Activated T-cell treated with anti-CD3 and anti-CD28 coated beads, Interleukin-2, amount 50 U/mL, for 24 hours (primary cell): Measurements from ENCODE around the gene RHOC.
"Not testable (repeated sequence)": the region's sequence is repeated elsewhere in the genome, so short reads cannot be mapped to it uniquely, and the experiment has no call there.

Source experiments
- DNase-seq: peaks from one replicate; pipeline ENCODE4 v3.0.0-alpha.2; 2020
- H3K27ac Mint-ChIP-seq: 2 replicates; pipeline ENCODE4 v1.8.0; 2020; ENCODE audit warnings: mild to moderate bottlenecking, mixed read lengths
- H3K27me3 Mint-ChIP-seq: 2 replicates; pipeline ENCODE4 v1.8.0; 2020; ENCODE audit warnings: mixed read lengths
- H3K36me3 Mint-ChIP-seq: 2 replicates; pipeline ENCODE4 v1.8.0; 2020; ENCODE audit warnings: low read depth, mixed read lengths
- H3K4me1 Mint-ChIP-seq: 2 replicates; pipeline ENCODE4 v1.8.0; 2020; ENCODE audit warnings: low read depth, mixed read lengths
- H3K4me3 Mint-ChIP-seq: 2 replicates; pipeline ENCODE4 v1.8.0; 2020; ENCODE audit warnings: mild to moderate bottlenecking, moderate library complexity, mixed read lengths
- H3K9me3 Mint-ChIP-seq: 2 replicates; pipeline ENCODE4 v1.8.0; 2020; ENCODE audit warnings: mixed read lengths

RHOC gene

GRCh38 chr1:112706505-112707220, at the start of gene RHOC:
Gene RHOC, minus strand, starts transcription at chr1:112707127. Its CDS starts 3,328 bp downstream, at chr1:112703799.
- Mint-ChIP-seq H3K4me3 (peak within 1 kb of the TSS; percentile 68), H3K4me1 (peaks cover 61% of the 10 kb centered on the region), H3K27me3 (peaks cover 11% of the 10 kb centered on the region), H3K9me3 (no peaks in the 10 kb centered on the region), H3K36me3 (peaks cover 8% of the 10 kb centered on the region), H3K27ac (peak within 1 kb of the TSS; percentile 79)
- no peak for DNase-seq

DNA sequence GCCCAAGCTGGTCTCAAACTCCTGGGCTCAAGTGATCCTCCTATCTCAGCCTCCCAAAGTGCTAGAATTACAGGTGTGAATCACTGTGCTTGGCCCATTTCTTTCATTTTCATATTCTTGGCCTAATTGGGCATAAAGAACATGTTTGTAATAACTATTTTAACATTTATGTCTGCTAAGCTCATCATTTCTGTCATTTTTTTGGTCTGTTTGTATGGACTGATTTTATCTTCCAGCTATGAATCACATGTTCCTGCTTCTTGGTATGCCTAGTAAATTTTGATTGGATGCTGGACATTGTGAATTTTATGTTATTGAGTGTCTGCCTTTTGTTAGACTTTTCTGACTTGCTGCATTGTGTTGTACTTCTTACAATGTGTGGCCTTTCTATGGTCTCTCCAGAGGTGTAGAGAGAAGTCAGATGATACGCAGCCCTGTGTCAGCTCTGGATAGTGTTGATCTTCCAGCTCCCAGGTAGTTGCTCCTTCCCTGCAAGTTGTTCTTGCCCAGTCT, 47.2 kb upstream of the RHOC start:
- peaks cover 66% of the 10 kb centered on the region for H3K27me3 Mint-ChIP-seq
- no peak overlapping the region for H3K4me3 Mint-ChIP-seq
- peaks cover 10% of the 10 kb centered on the region for H3K9me3 Mint-ChIP-seq
- no peaks in the 10 kb centered on the region for H3K36me3 Mint-ChIP-seq
- no peak overlapping the region for H3K27ac Mint-ChIP-seq
- DNase-seq, result no peak
- no peaks in the 10 kb centered on the region for H3K4me1 Mint-ChIP-seq

DNA sequence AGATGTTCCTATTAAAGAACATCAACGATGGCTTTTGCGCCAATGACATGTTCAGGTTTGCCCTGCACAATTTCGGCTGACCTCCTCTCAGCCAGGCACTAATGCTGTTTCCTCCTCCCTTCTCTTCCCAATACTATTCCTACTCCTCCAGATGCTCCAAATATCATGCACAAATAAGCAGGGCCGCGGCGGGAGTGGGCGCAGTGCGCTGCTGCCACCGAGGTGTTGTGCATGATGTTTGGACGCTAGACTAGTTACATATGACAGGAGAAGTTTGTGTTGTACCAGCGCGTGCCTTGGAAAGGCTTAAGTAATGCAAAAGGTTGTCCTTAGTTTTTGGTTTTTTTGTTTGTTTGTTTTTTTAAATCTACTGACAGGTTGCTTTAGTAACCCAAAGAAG, 41.5 kb upstream of the RHOC start:
- peaks cover 64% of the 10 kb centered on the region for H3K27me3 Mint-ChIP-seq
- DNase-seq, result no peak
- H3K4me1 Mint-ChIP-seq, result peaks cover 12% of the 10 kb centered on the region
- H3K9me3 Mint-ChIP-seq, result no peaks in the 10 kb centered on the region
- no peak overlapping the region for H3K4me3 Mint-ChIP-seq
- H3K27ac Mint-ChIP-seq, result no peak overlapping the region
- no peaks in the 10 kb centered on the region for H3K36me3 Mint-ChIP-seq

DNA sequence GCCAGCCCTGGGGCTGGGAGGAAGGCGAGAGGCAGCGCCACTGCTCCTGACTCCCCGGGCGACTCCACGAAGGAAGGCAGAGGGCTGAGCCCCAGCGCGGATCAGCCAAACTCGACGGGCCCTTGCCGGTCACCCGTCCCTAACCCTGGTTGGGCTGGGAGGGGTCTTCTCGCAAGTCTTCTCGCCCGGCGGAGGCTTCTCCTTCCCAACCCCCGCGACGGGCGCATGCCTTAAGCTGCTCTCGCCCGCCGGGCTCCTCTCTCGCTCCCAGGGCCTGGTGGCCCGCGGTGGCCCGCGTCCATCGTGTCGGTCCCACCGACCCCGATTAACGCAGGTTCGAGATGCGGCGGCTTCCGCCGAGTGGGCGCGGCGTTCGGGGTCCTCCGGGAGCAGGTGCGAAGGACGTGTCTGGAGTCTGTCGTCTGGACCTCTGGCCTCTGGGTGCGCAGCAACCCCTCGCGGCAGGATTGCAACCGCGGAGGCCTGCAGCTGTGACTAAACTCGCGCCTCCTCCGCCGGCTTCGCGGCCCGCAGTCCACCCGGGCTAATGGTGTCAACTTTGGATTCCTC, 37.2 kb upstream of the RHOC start:
- Mint-ChIP-seq H3K4me1 (peaks cover 14% of the 10 kb centered on the region), H3K27ac (no peak overlapping the region), H3K36me3 (no peaks in the 10 kb centered on the region), H3K27me3 (peaks cover 86% of the 10 kb centered on the region), H3K9me3 (no peaks in the 10 kb centered on the region), H3K4me3 (no peak overlapping the region)
- DNase-seq, result peak; percentile 47

DNA sequence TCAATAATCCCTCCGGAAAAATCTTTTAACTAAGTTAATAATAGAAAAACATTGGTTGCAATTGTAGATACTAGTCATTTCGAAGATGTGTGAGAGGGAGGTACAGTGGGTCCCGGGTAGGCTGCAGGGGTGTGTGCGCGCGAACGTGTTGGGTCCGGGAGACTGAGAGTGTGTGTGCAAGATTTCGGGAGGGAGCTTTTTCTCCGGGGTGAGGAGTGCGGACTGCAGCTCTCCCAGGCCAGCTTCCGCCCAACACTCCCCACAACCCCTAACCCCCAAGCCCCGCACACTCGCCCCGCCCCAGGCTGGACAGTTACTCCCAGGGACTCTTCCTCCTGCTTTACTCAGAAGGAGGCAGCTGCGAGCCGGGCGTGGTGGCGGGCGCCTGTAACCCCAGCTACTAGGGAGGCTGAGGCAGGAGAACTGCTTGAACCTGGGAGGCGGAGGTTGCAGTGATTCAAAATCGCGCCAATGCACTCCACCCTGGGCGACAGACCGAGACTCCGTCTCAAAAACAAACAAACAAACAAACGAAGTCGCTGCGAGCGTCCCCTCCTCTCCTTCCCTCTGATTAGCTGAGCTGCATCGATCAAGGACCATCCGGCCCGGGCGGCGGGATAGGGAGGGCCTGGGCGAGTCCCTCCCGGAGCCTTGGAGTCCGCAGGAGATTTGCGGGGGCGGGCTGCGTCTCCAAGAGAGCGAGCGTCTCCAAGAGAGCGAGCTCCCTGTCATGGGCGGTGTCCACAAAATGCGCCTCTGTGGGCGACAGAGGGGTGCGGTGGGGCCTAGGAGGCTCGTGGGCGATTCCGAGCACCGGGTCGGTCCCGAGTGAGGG, 36.5 kb upstream of the RHOC start:
- no peak for DNase-seq
- no peaks in the 10 kb centered on the region for H3K9me3 Mint-ChIP-seq
- H3K4me3 Mint-ChIP-seq, result no peak overlapping the region
- H3K4me1 Mint-ChIP-seq, result peaks cover 14% of the 10 kb centered on the region
- H3K27ac Mint-ChIP-seq, result no peak overlapping the region
- H3K27me3 Mint-ChIP-seq, result peaks cover 86% of the 10 kb centered on the region
- H3K36me3 Mint-ChIP-seq, result no peaks in the 10 kb centered on the region

- H3K4me3 Mint-ChIP-seq, result no peak overlapping the region
- DNase-seq, result no peak
- H3K9me3 Mint-ChIP-seq, result no peaks in the 10 kb centered on the region
- peaks cover 28% of the 10 kb centered on the region for H3K4me1 Mint-ChIP-seq
- H3K36me3 Mint-ChIP-seq, result no peaks in the 10 kb centered on the region
- peaks cover 49% of the 10 kb centered on the region for H3K27me3 Mint-ChIP-seq
- no peak overlapping the region for H3K27ac Mint-ChIP-seq
Observed at GRCh38 chr1:112737573-112737972, 30.6 kb upstream of the RHOC start.

- Mint-ChIP-seq H3K27me3 (peaks cover 31% of the 10 kb centered on the region), H3K27ac (peak overlapping the region; percentile 67)
Observed at GRCh38 chr1:112735752-112736151, 28.8 kb upstream of the RHOC start.

GRCh38 chr1:112731451-112731850, 24.5 kb upstream of the RHOC start:
- H3K36me3 Mint-ChIP-seq, result no peaks in the 10 kb centered on the region
- no peak for DNase-seq
- no peaks in the 10 kb centered on the region for H3K9me3 Mint-ChIP-seq
- no peaks in the 10 kb centered on the region for H3K27me3 Mint-ChIP-seq
- peaks cover 18% of the 10 kb centered on the region for H3K4me1 Mint-ChIP-seq
- H3K27ac Mint-ChIP-seq, result no peak overlapping the region
- H3K4me3 Mint-ChIP-seq, result no peak overlapping the region

More at GRCh38 chr1:112735752-112736151, 28.8 kb upstream of the RHOC start:
- no peak overlapping the region for H3K4me3 Mint-ChIP-seq
- no peaks in the 10 kb centered on the region for H3K9me3 Mint-ChIP-seq
- H3K36me3 Mint-ChIP-seq, result no peaks in the 10 kb centered on the region
- no peak for DNase-seq
- H3K4me1 Mint-ChIP-seq, result peaks cover 28% of the 10 kb centered on the region

GRCh38 chr1:112729909-112730308, 23.0 kb upstream of the RHOC start:
- DNase-seq, result no peak
- Mint-ChIP-seq H3K27me3 (no peaks in the 10 kb centered on the region), H3K4me1 (peaks cover 10% of the 10 kb centered on the region), H3K27ac (no peak overlapping the region), H3K36me3 (no peaks in the 10 kb centered on the region), H3K4me3 (no peak overlapping the region), H3K9me3 (no peaks in the 10 kb centered on the region)

GRCh38 chr1:112729011-112729410, 22.1 kb upstream of the RHOC start:
- not testable (repeated sequence) for H3K4me1 Mint-ChIP-seq, H3K9me3 Mint-ChIP-seq, H3K4me3 Mint-ChIP-seq, DNase-seq, H3K27me3 Mint-ChIP-seq, H3K36me3 Mint-ChIP-seq, H3K27ac Mint-ChIP-seq

DNA sequence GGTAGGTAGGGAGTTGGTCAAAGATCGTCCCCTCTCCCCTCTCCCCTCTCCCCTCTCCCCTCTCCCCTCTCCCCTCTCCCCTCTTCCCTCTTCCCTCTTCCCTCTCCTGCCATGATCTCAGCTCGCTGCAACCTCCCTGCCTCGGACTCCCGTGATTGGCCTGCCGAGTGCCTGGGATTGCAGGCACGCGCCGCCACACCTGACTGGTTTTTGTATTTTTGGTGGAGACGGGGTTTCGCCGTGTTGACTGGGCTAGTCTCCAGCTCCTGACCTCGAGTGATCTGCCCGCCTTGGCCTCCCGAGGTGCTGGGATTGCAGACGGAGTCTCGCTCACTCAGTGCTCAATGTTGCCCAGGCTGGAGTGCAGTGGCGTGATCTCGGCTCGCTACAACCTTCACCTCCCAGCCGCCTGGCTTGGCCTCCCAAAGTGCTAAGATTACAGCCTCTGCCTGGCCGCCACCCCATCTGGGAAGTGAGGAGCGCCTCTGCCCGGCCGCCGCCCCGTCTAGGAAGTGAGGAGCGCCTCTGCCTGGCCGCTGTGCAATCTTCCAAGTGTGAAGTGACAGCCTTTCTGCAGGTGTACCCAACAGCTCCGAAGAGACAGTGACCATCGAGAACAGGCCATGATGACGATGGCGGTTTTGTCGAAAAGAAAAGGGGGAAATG, 21.5 kb upstream of the RHOC start:
- H3K4me1 Mint-ChIP-seq, H3K36me3 Mint-ChIP-seq, H3K4me3 Mint-ChIP-seq, H3K9me3 Mint-ChIP-seq, H3K27ac Mint-ChIP-seq, H3K27me3 Mint-ChIP-seq, DNase-seq: not testable (repeated sequence)

DNA sequence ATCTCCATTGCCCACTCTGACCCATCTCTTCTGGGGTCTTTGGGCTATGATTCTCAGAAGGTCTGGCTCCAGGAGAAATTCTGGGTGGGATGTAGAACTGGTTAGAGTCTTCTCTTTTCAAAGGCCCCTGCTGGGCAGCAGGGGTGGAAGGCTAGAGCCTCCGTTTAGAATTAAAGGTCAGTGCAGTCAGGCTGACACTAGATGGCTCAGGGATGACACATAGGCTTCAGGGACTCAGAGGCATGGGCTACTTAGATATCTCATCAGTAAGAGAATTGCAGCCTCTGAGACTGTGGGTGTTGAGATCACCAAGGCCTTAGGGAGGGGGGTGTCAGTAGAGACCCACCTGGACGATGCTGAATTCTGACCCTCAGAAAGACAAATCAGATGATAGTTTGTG, 20.8 kb upstream of the RHOC start:
- H3K9me3 Mint-ChIP-seq, result no peaks in the 10 kb centered on the region
- DNase-seq, result no peak
- H3K4me3 Mint-ChIP-seq, result no peak overlapping the region
- H3K4me1 Mint-ChIP-seq, result peaks cover 8% of the 10 kb centered on the region
- peaks cover 4% of the 10 kb centered on the region for H3K27me3 Mint-ChIP-seq
- no peak overlapping the region for H3K27ac Mint-ChIP-seq
- H3K36me3 Mint-ChIP-seq, result no peaks in the 10 kb centered on the region

DNA sequence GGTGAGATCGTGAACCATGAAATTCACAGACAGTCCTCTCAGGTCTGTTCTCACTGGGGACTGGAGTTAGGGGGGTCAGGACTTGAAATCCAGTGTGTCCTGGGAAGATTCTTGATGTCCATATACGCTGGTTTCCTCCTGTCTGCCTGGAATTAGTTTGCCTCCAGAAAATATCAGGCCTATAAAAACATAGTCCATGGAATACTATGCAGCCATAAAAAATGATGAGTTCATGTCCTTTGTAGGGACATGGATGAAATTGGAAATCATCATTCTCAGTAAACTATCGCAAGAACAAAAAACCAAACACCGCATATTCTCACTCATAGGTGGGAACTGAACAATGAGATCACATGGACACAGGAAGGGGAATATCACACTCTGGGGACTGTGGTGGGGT, 17.3 kb upstream of the RHOC start:
- not testable (repeated sequence) for H3K4me3 Mint-ChIP-seq, DNase-seq, H3K27ac Mint-ChIP-seq, H3K9me3 Mint-ChIP-seq, H3K36me3 Mint-ChIP-seq
- H3K27me3 Mint-ChIP-seq, result peaks cover 23% of the 10 kb centered on the region
- H3K4me1 Mint-ChIP-seq, result peaks cover 11% of the 10 kb centered on the region

GRCh38 chr1:112723511-112723839, 16.5 kb upstream of the RHOC start:
- Mint-ChIP-seq H3K9me3 (no peaks in the 10 kb centered on the region), H3K4me3 (no peak overlapping the region), H3K27ac (peak overlapping the region; percentile 15), H3K4me1 (peaks cover 15% of the 10 kb centered on the region), H3K27me3 (peaks cover 29% of the 10 kb centered on the region), H3K36me3 (no peaks in the 10 kb centered on the region)
- no peak for DNase-seq
